Keratinocyte (primary cell): Measurements from ENCODE around the gene AQR. TPM values are rescaled to one million over a fixed set of nuclear protein-coding genes. Genes with fewer than 3 reads are reported as not detected.

Source experiments
- DNase-seq: peaks from one replicate; pipeline ENCODE4 v3.0.0-alpha.2; 2011; ENCODE audit warnings: low read depth, missing footprints, low spot score
- FAIRE-seq: peaks from 2 replicates; lab custom pipeline; 2011; peaks lifted over from hg19 to GRCh38; lab: Jason Lieb, UNC
- H2AFZ ChIP-seq: 2 replicates; pipeline ENCODE4 v1.6.0; 2012; ENCODE audit warnings: low read length, control low read depth, inconsistent platforms; ENCODE audit not compliant: control insufficient read depth
- H3K27ac ChIP-seq: 2 replicates; pipeline ENCODE4 v1.5.1; 2011; ENCODE audit warnings: low read length; ENCODE audit not compliant: control insufficient read depth, insufficient read depth
- H3K27me3 ChIP-seq: 3 replicates; pipeline ENCODE4 v1.6.0; 2011; ENCODE audit warnings: low read length; ENCODE audit not compliant: control insufficient read depth, insufficient read depth; ENCODE audit errors: extremely low read depth
- H3K36me3 ChIP-seq, 2 experiments: 2 replicates in 1 of 2; 3 replicates in 1 of 2; pipeline ENCODE4 v1.5.1; 2011; ENCODE audit warnings: low read length in 2 of 2, mild to moderate bottlenecking in 1 of 2; ENCODE audit not compliant: control insufficient read depth in 2 of 2, insufficient read depth in 2 of 2; ENCODE audit errors: extremely low read depth in 1 of 2
- H3K4me1 ChIP-seq: 3 replicates; pipeline ENCODE4 v1.5.1; 2011; ENCODE audit warnings: low read length; ENCODE audit not compliant: control insufficient read depth, insufficient read depth; ENCODE audit errors: extremely low read depth
- H3K4me2 ChIP-seq: 3 replicates; pipeline ENCODE4 v1.6.0; 2011; ENCODE audit warnings: low read depth, low read length; ENCODE audit not compliant: control insufficient read depth, insufficient read depth; ENCODE audit errors: extremely low read depth
- H3K4me3 ChIP-seq, 3 experiments: fragments of 200-600 bp in 1 of 3; sonication (generic) in 1 of 3; 2 replicates in 2 of 3; 3 replicates in 1 of 3; pipeline ENCODE4 v1.5.1; 2011 to 2016; ENCODE audit warnings: low read length in 3 of 3, mild to moderate bottlenecking in 3 of 3, control low read depth in 2 of 3, inconsistent platforms in 1 of 3, low read depth in 1 of 3, mixed read lengths in 1 of 3, mixed run types in 1 of 3, moderate library complexity in 1 of 3; ENCODE audit not compliant: control insufficient read depth in 2 of 3, insufficient read depth in 2 of 3; ENCODE audit errors: extremely low read depth in 1 of 3
- H3K79me2 ChIP-seq: 2 replicates; pipeline ENCODE4 v1.6.0; 2012; ENCODE audit warnings: low read length; ENCODE audit not compliant: control insufficient read depth, insufficient read depth
- H3K9ac ChIP-seq: 3 replicates; pipeline ENCODE4 v1.6.0; 2011; ENCODE audit warnings: low read length; ENCODE audit not compliant: control insufficient read depth, insufficient read depth; ENCODE audit errors: extremely low read depth
- H3K9me1 ChIP-seq: 3 replicates; pipeline ENCODE4 v1.6.0; 2011; ENCODE audit warnings: low read length; ENCODE audit not compliant: control insufficient read depth, insufficient read depth; ENCODE audit errors: extremely low read depth
- H3K9me3 ChIP-seq: 2 replicates; pipeline ENCODE4 v1.5.1; 2012; ENCODE audit warnings: low read depth, low read length; ENCODE audit not compliant: control insufficient read depth
- H4K20me1 ChIP-seq: 3 replicates; pipeline ENCODE4 v1.6.0; 2011; ENCODE audit warnings: low read length; ENCODE audit not compliant: control insufficient read depth, insufficient read depth; ENCODE audit errors: extremely low read depth
- CTCF ChIP-seq, 3 experiments: IDR thresholded peaks in 1 of 3; conservative IDR thresholded peaks in 1 of 3; optimal IDR thresholded peaks in 1 of 3; 2 replicates in 2 of 3; 3 replicates in 1 of 3; pipeline versions ENCODE3 to v1.5.1; 2011; ENCODE audit warnings: low read length in 3 of 3, mild to moderate bottlenecking in 3 of 3, moderate library complexity in 2 of 3, control low read depth in 1 of 3, inconsistent platforms in 1 of 3; ENCODE audit not compliant: insufficient read depth in 2 of 3; ENCODE audit errors: extremely low read depth in 1 of 3
- EZH2 ChIP-seq: IDR thresholded peaks from one replicate; pipeline ENCODE4 v1.6.1; 2012; ENCODE audit warnings: inconsistent platforms, mild to moderate bottlenecking, low read length, moderate library complexity
- dilution Hi-C: fragments of 300-500 bp; cut with MboI; formaldehyde crosslinking; loops from one replicate; pipeline ENCODE4 v1.7.0; 2020; ENCODE audit warnings: low sequenced_read_pairs; ENCODE audit not compliant: extremely low pct_ligation_motif_present
- polyA plus RNA-seq, 5 experiments: library from polyadenylated mRNA; depleted of rRNA in 3 of 5; stranded (reverse) in 3 of 5; stranded (forward) in 1 of 5; unstranded in 1 of 5; fragments of >200 nt; gene quantifications; 1 replicate in 1 of 5; 2 replicates in 3 of 5; 3 replicates in 1 of 5; pipeline versions ENCODE4 v1.2.1 to v1.2.3, GENCODE V29; 2011 to 2012; ENCODE audit warnings: missing spikeins in 2 of 5, low read depth in 1 of 5, low replicate concordance in 1 of 5

AQR gene
- polyA plus RNA-seq, 1 donor (not counting 4 experiments of a cell fraction or from before 2014, with no cell fraction given) = 28.2 TPM

GRCh38 chr15:34850121-34850520, 119.4 kb downstream of the AQR start:
- dilution Hi-C loops = no loop called here
- Histone ChIP-seq H3K9me1 (no peaks in the 10 kb centered on the region), H3K9me3 (no peaks in the 10 kb centered on the region), H3K36me3 (no peaks in the 10 kb centered on the region), H3K9ac (no peak overlapping the region), H3K4me2 (no peak overlapping the region), H4K20me1 (no peaks in the 10 kb centered on the region), H3K4me3 (no peak overlapping the region), H3K79me2 (no peaks in the 10 kb centered on the region), H2AFZ (no peak overlapping the region), H3K27ac (no peak overlapping the region), H3K4me1 (no peaks in the 10 kb centered on the region), H3K27me3 (no peaks in the 10 kb centered on the region)
- TF ChIP-seq EZH2 = no peak
- TF ChIP-seq CTCF (optimal IDR thresholded peaks at IDR 0.05 in 1 of 3, IDR thresholded peaks at IDR 0.05 in 1 of 3, conservative IDR thresholded peaks at IDR 0.05 in 1 of 3; ENCODE audit: extremely low read depth in 1 of 3, insufficient read depth in 2 of 3, low read length in 3 of 3) = no peak
- DNase-seq = no peak
- FAIRE-seq = no peak

- Histone ChIP-seq H3K4me3 (no peak overlapping the region), H3K9me3 (no peaks in the 10 kb centered on the region), H3K79me2 (no peaks in the 10 kb centered on the region), H3K36me3 (no peaks in the 10 kb centered on the region), H3K9me1 (no peaks in the 10 kb centered on the region), H3K27ac (no peak overlapping the region), H3K4me2 (no peak overlapping the region), H2AFZ (no peak overlapping the region), H3K9ac (no peak overlapping the region), H3K4me1 (no peaks in the 10 kb centered on the region), H4K20me1 (no peaks in the 10 kb centered on the region), H3K27me3 (no peaks in the 10 kb centered on the region)
- no peak for TF ChIP-seq CTCF (optimal IDR thresholded peaks at IDR 0.05 in 1 of 3, IDR thresholded peaks at IDR 0.05 in 1 of 3, conservative IDR thresholded peaks at IDR 0.05 in 1 of 3; ENCODE audit: extremely low read depth in 1 of 3, insufficient read depth in 2 of 3, low read length in 3 of 3)
- no peak for TF ChIP-seq EZH2
- dilution Hi-C loops = no loop called here
- FAIRE-seq (no peak), DNase-seq (no peak)
Observed at GRCh38 chr15:34849364-34849959, 120.1 kb downstream of the AQR start.
